Parathyroid adenoma (tissue), 2 donors: ENCODE data around the gene TSPEAR.
A peak's percentile ranks its signal among the peaks of the same experiment; 100 is the strongest.

Source experiments
- H2AFZ ChIP-seq: fragments of 300-600 bp; sonication (generic); one replicate; pipeline ENCODE4 v1.7.0; 2017; ENCODE audit warnings: antibody characterized with exemption, mild to moderate bottlenecking
- H3K27ac ChIP-seq: fragments of 300-600 bp; sonication (generic); one replicate; pipeline ENCODE4 v1.7.0; 2017
- H3K27me3 ChIP-seq: fragments of 300-600 bp; sonication (generic); one replicate; pipeline ENCODE4 v1.7.0; 2017; ENCODE audit warnings: low read length; ENCODE audit not compliant: control insufficient read depth, insufficient read depth
- H3K36me3 ChIP-seq: fragments of 300-600 bp; sonication (generic); one replicate; pipeline ENCODE4 v1.7.0; 2017; ENCODE audit warnings: low read length; ENCODE audit not compliant: control insufficient read depth, insufficient read depth
- H3K4me1 ChIP-seq: fragments of 300-600 bp; sonication (generic); one replicate; pipeline ENCODE4 v1.7.0; 2017; ENCODE audit warnings: control low read depth
- H3K4me2 ChIP-seq: fragments of 300-600 bp; sonication (generic); one replicate; pipeline ENCODE4 v1.7.0; 2017; ENCODE audit warnings: low read length
- H3K4me3 ChIP-seq: fragments of 300-600 bp; sonication (generic); one replicate; pipeline ENCODE4 v1.7.0; 2017; ENCODE audit warnings: low read depth, low read length
- H3K79me2 ChIP-seq: fragments of 300-600 bp; sonication (generic); one replicate; pipeline ENCODE4 v1.7.0; 2017; ENCODE audit warnings: control low read depth
- H3K9ac ChIP-seq: fragments of 300-600 bp; sonication (generic); one replicate; pipeline ENCODE4 v1.7.0; 2017; ENCODE audit warnings: mild to moderate bottlenecking
- H3K9me3 ChIP-seq: fragments of 300-600 bp; sonication (generic); one replicate; pipeline ENCODE4 v1.7.0; 2017; ENCODE audit warnings: low read length; ENCODE audit not compliant: control insufficient read depth
- CTCF ChIP-seq: fragments of 300-600 bp; sonication (generic); IDR thresholded peaks from one replicate; pipeline ENCODE4 v1.7.0; 2017; ENCODE audit warnings: antibody characterized with exemption, mild to moderate bottlenecking
- donor health status: primary hyperparathyroidism.

Gene TSPEAR

GRCh38 chr21:44712203-44713028, 1.0 kb upstream of the TSPEAR start:
- no peaks in the 10 kb centered on the region for H3K9me3 ChIP-seq
- H3K4me3 ChIP-seq = no peak overlapping the region
- H2AFZ ChIP-seq = no peak overlapping the region
- TF ChIP-seq CTCF = no peak
- no peaks in the 10 kb centered on the region for H3K36me3 ChIP-seq
- no peak overlapping the region for H3K9ac ChIP-seq
- H3K79me2 ChIP-seq = no peaks in the 10 kb centered on the region
- H3K4me2 ChIP-seq = no peak overlapping the region
- no peaks in the 10 kb centered on the region for H3K27me3 ChIP-seq
- H3K4me1 ChIP-seq = no peaks in the 10 kb centered on the region
- no peak overlapping the region for H3K27ac ChIP-seq

- Histone ChIP-seq H3K4me2 (peak overlapping the region; percentile 71), H3K27ac (no peak overlapping the region), H2AFZ (no peak overlapping the region), H3K4me1 (no peaks in the 10 kb centered on the region), H3K9me3 (no peaks in the 10 kb centered on the region), H3K36me3 (no peaks in the 10 kb centered on the region), H3K27me3 (no peaks in the 10 kb centered on the region), H3K9ac (no peak overlapping the region), H3K4me3 (no peak overlapping the region), H3K79me2 (no peaks in the 10 kb centered on the region)
- TF ChIP-seq CTCF = no peak
These were observed 531 bp downstream of the TSPEAR start for GRCh38 chr21:44710756-44711326.

GRCh38 chr21:44710294-44710665, 1.1 kb downstream of the TSPEAR start:
- Histone ChIP-seq H3K4me3 (no peak overlapping the region), H3K27me3 (no peaks in the 10 kb centered on the region), H3K79me2 (no peaks in the 10 kb centered on the region), H3K9ac (no peak overlapping the region), H3K4me2 (no peak overlapping the region), H3K4me1 (no peaks in the 10 kb centered on the region), H2AFZ (no peak overlapping the region), H3K27ac (no peak overlapping the region), H3K36me3 (no peaks in the 10 kb centered on the region), H3K9me3 (no peaks in the 10 kb centered on the region)
- TF ChIP-seq CTCF = no peak

- H3K4me3 ChIP-seq = no peak overlapping the region
- TF ChIP-seq CTCF = no peak
- H3K9me3 ChIP-seq = no peaks in the 10 kb centered on the region
- peak overlapping the region; percentile 27 for H3K4me2 ChIP-seq
- H3K4me1 ChIP-seq = no peaks in the 10 kb centered on the region
- H3K79me2 ChIP-seq = no peaks in the 10 kb centered on the region
- H3K27ac ChIP-seq = no peak overlapping the region
- no peaks in the 10 kb centered on the region for H3K36me3 ChIP-seq
- no peak overlapping the region for H2AFZ ChIP-seq
- no peaks in the 10 kb centered on the region for H3K27me3 ChIP-seq
- no peak overlapping the region for H3K9ac ChIP-seq
These were observed 1.7 kb downstream of the TSPEAR start for GRCh38 chr21:44709426-44710293.
